Pancreas (tissue), 10 donors: ENCODE measurements around the gene EFNA5. TPM values are rescaled to one million over a fixed set of nuclear protein-coding genes. Genes with fewer than 3 reads are reported as not detected.

Experiments
- ATAC-seq, 4 donors: fragments of 200-7000 bp; cut with Tn5 transposase; one replicate each; pipeline versions ENCODE4 v1.8.0 to v1.9.1; 2020; ENCODE audit warnings: mild to moderate bottlenecking in 4 of 4, moderate library complexity in 4 of 4
- DNase-seq, 6 donors: peaks; one replicate each; pipeline ENCODE4 v3.0.0-alpha.2; 2020
- FAIRE-seq: peaks from 2 replicates; lab custom pipeline; 2012; peaks lifted over from hg19 to GRCh38; lab: Jason Lieb, UNC
- H3K27ac ChIP-seq, 4 donors: fragments of 200-600 bp; sonication (generic); 1 replicate in 3 of 4; 2 replicates in 1 of 4; pipeline versions ENCODE4 v1.5.0 to v1.8.0; 2020
- H3K27me3 ChIP-seq, 4 donors: fragments of 200-600 bp; one replicate each; pipeline ENCODE4 v1.8.0; 2021
- H3K36me3 ChIP-seq, 3 donors: fragments of 200-600 bp; sonication (generic) in 1 of 3; one replicate each; pipeline versions ENCODE4 v1.5.0 to v1.8.0; 2020 to 2021
- H3K4me1 ChIP-seq, 3 donors: fragments of 200-600 bp; one replicate each; pipeline ENCODE4 v1.8.0; 2021
- H3K4me3 ChIP-seq, 4 donors: fragments of 200-600 bp; sonication (generic) in 2 of 4; one replicate each; pipeline versions ENCODE4 v1.5.0 to v1.8.0; 2020 to 2021
- H3K9me3 ChIP-seq, 4 donors: fragments of 200-600 bp; one replicate each; pipeline ENCODE4 v1.8.0; 2021
- CTCF ChIP-seq, 4 donors: fragments of 200-600 bp; sonication (generic) in 3 of 4; IDR thresholded peaks; one replicate each; pipeline versions ENCODE4 v1.5.0 to v1.8.0; 2021; ENCODE audit warnings: antibody characterized with exemption in 4 of 4
- WGBS, 2 donors: extraction: QIAGEN DNeasy Blood & Tissue Kit; methylation state at CpG; one replicate each; pipeline ENCODE4 v1.1.7; 2013; 5-methylcytosine and 5-hydroxymethylcytosine counted together
- intact Hi-C, 3 donors: fragments of 100-400 bp; cut with DNase I; formaldehyde crosslinking; loops; one replicate each; pipeline versions ENCODE4 v1.11.1 to v1.14.2; 2022
- polyA plus RNA-seq, 2 donors: library from polyadenylated mRNA; stranded (reverse); fragments of 200-250 nt; gene quantifications; one replicate each; pipeline ENCODE4 v1.2.3, GENCODE V29; 2013
- total RNA-seq, 6 donors: library from RNA; stranded (reverse); fragmentation: NEBNext Ultra II Directional in 4 of 6; extraction: Animal tissue kit (Norgen Biotek cat#: 25700) in 4 of 6; gene quantifications; one replicate each; pipeline versions ENCODE4 v1.2.1 to v1.2.4, GENCODE V29; 2021 to 2023
- donor health status: healthy with polysubstance abuse.
- donor health status: DM: no; HTN: no; CAD: no; lungs with moderate emphysema.
- donor health status: DM: no; HTN: no; CAD: no.
- donor health status: control.
- donor health status: control.
- donor health status: Bipolar disorder and iron deficiency.
- donor health status: DM: yes; HTN: yes; CAD: no.
- donor health status: DM: no; HTN: no; CAD: no.
- donor health status: DM: no; HTN: no; CAD: no.
- donor health status: DM: yes; HTN: yes; CAD: no.

The EFNA5 gene
- total and polyA plus RNA-seq, 8 donors, result 0.23 to 3.8 (median 2.1) TPM

GRCh38 chr5:107640568-107640967 lies 30.2 kb downstream of the EFNA5 start:
- DNase-seq (no peak), FAIRE-seq (no peak), ATAC-seq (peak in 1 of 4 donors; percentile 32)
- intact Hi-C loops, result no loop called here
- H3K4me3 ChIP-seq, result no peak overlapping the region
- H3K9me3 ChIP-seq, result no peaks in the 10 kb centered on the region
- H3K27me3 ChIP-seq, result no peaks in the 10 kb centered on the region
- no peak overlapping the region for H3K27ac ChIP-seq
- H3K4me1 ChIP-seq, result no peaks in the 10 kb centered on the region
- no peaks in the 10 kb centered on the region for H3K36me3 ChIP-seq
- no peak for TF ChIP-seq CTCF (IDR thresholded peaks at IDR 0.05)
- WGBS, 2 donors, result 78 to 84% methylated on average over 3 of the region's 3 CpGs

- no peak overlapping the region for H3K4me3 ChIP-seq
- WGBS, 2 donors, result 74 to 86% methylated on average over 3 of the region's 3 CpGs
Observed at GRCh38 chr5:107639990-107640389, 30.7 kb downstream of the EFNA5 start.

GRCh38 chr5:107636555-107636954 lies 34.2 kb downstream of the EFNA5 start:
- TF ChIP-seq CTCF (IDR thresholded peaks at IDR 0.05), result no peak
- Histone ChIP-seq H3K27me3 (no peaks in the 10 kb centered on the region), H3K9me3 (no peaks in the 10 kb centered on the region), H3K36me3 (no peaks in the 10 kb centered on the region), H3K27ac (no peak overlapping the region), H3K4me1 (no peaks in the 10 kb centered on the region), H3K4me3 (no peak overlapping the region)
- intact Hi-C loops, result no loop called here
- DNase-seq (no peak), FAIRE-seq (no peak), ATAC-seq (peak in 1 of 4 donors; percentile 37)
- WGBS, 2 donors, result 42 to 45% methylated on average over 3 of the region's 3 CpGs

More at GRCh38 chr5:107639990-107640389, 30.7 kb downstream of the EFNA5 start:
- intact Hi-C loops, result no loop called here
- ATAC-seq (no peak), DNase-seq (no peak), FAIRE-seq (no peak)
- Histone ChIP-seq H3K36me3 (no peaks in the 10 kb centered on the region), H3K4me1 (no peaks in the 10 kb centered on the region), H3K27me3 (no peaks in the 10 kb centered on the region), H3K27ac (no peak overlapping the region), H3K9me3 (no peaks in the 10 kb centered on the region)
- TF ChIP-seq CTCF (IDR thresholded peaks at IDR 0.05), result no peak

GRCh38 chr5:107636068-107636467 lies 34.7 kb downstream of the EFNA5 start:
- Histone ChIP-seq H3K27ac (no peak overlapping the region), H3K9me3 (no peaks in the 10 kb centered on the region), H3K4me1 (no peaks in the 10 kb centered on the region), H3K4me3 (no peak overlapping the region), H3K36me3 (no peaks in the 10 kb centered on the region), H3K27me3 (no peaks in the 10 kb centered on the region)
- DNase-seq (no peak), ATAC-seq (no peak), FAIRE-seq (no peak)
- no peak for TF ChIP-seq CTCF (IDR thresholded peaks at IDR 0.05)
- 67 to 75% methylated on average over 4 of the region's 4 CpGs for WGBS, 2 donors
- intact Hi-C loops, result no loop called here

- FAIRE-seq, result no peak
- TF ChIP-seq CTCF (IDR thresholded peaks at IDR 0.05), result no peak
- intact Hi-C loops, result no loop called here
- no peak for DNase-seq
- H3K4me3 ChIP-seq, result no peak overlapping the region
- H3K27ac ChIP-seq, result no peak overlapping the region
- no peaks in the 10 kb centered on the region for H3K36me3 ChIP-seq
- no peaks in the 10 kb centered on the region for H3K27me3 ChIP-seq
- no peak for ATAC-seq
- WGBS, 2 donors, result 90 to 91% methylated on average over 7 of the region's 7 CpGs
- no peaks in the 10 kb centered on the region for H3K9me3 ChIP-seq
- no peaks in the 10 kb centered on the region for H3K4me1 ChIP-seq
Observed at GRCh38 chr5:107634981-107635848, 35.5 kb downstream of the EFNA5 start.
